Bronchial epithelial cell (primary cell): ENCODE data around the gene STAM. TPM values are rescaled to one million over a fixed set of nuclear protein-coding genes. Genes with fewer than 3 reads are reported as not detected.

Source experiments
- DNase-seq: peaks from one replicate; pipeline ENCODE4 v3.0.0-alpha.2; 2010; ENCODE audit warnings: low read depth
- FAIRE-seq: peaks from 2 replicates; lab custom pipeline; 2011; peaks lifted over from hg19 to GRCh38; lab: Jason Lieb, UNC
- H3K27me3 ChIP-seq: 2 replicates; pipeline ENCODE4 v1.5.1; 2011; ENCODE audit warnings: low read length; ENCODE audit not compliant: control insufficient read depth, insufficient read depth
- H3K36me3 ChIP-seq: 2 replicates; pipeline ENCODE4 v1.5.1; 2011; ENCODE audit warnings: low read length; ENCODE audit not compliant: control insufficient read depth, insufficient read depth
- H3K4me3 ChIP-seq: 2 replicates; pipeline ENCODE4 v1.5.1; 2011; ENCODE audit warnings: mild to moderate bottlenecking, low read depth, low read length, control low read depth
- total RNA-seq: library from RNA; depleted of rRNA; stranded (reverse); fragments of >200 nt; gene quantifications from 2 replicates; pipeline ENCODE4 v1.2.1, GENCODE V29; 2014
- TF ChIP-seq, protein P1 (sequence below): IDR thresholded peaks from 2 replicates; pipeline ENCODE4 v1.5.1; 2011; ENCODE audit warnings: mild to moderate bottlenecking, moderate library complexity, low read length, control low read depth, inconsistent platforms; ENCODE audit not compliant: insufficient read depth, severe bottlenecking

STAM gene
- total RNA-seq, 1 donor from 2014 or later = 21.9 TPM

DNA sequence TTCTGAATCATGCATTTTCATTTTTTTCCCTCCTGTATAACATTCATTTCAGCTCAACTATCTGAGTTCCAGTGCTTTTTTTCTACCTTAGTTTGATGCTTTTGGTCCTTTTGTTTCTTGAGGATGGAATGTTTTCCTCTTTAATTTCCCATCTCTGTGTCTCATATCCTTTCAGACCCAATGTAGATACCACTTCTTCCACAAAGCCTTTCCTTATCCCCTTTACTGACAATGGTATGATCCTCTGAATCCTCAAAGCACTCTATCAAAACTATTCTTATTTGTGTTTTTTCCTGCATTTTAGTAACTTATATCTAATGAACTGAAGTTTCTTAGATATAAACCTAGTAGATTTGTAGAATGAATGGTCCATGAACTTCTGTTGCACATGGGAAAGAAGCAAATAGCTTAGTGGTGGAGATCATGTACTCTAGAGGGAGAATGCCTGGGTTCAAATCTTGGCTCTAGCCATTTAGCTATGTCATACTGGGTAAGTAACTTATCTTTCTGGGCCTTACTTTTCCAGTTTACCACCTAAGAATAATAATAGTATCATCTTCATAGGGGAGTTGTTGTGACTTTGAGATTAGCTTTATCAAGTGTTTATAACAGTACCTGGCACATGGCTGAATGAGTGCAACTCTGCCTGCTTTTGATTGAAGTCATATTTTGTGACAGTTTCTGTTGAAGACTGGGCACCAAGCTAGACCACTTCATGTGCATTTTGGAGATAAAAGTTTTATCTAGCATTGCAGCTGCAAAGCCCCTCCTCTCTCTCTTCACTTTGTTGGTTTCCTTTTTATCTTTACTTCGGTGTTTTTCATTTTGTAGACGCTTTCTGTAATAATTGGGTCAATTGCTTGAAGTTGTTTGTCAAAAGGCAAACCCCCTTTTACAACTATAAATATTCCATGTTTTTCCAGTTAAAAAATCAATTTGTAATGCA lies 18.5 kb downstream of the STAM start:
- DNase-seq = no peak
- no peaks in the 10 kb centered on the region for H3K27me3 ChIP-seq
- TF ChIP-seq, protein P1, sequence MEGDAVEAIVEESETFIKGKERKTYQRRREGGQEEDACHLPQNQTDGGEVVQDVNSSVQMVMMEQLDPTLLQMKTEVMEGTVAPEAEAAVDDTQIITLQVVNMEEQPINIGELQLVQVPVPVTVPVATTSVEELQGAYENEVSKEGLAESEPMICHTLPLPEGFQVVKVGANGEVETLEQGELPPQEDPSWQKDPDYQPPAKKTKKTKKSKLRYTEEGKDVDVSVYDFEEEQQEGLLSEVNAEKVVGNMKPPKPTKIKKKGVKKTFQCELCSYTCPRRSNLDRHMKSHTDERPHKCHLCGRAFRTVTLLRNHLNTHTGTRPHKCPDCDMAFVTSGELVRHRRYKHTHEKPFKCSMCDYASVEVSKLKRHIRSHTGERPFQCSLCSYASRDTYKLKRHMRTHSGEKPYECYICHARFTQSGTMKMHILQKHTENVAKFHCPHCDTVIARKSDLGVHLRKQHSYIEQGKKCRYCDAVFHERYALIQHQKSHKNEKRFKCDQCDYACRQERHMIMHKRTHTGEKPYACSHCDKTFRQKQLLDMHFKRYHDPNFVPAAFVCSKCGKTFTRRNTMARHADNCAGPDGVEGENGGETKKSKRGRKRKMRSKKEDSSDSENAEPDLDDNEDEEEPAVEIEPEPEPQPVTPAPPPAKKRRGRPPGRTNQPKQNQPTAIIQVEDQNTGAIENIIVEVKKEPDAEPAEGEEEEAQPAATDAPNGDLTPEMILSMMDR = no peak
- H3K4me3 ChIP-seq = no peak overlapping the region
- FAIRE-seq = no peak
- no peaks in the 10 kb centered on the region for H3K36me3 ChIP-seq

DNA sequence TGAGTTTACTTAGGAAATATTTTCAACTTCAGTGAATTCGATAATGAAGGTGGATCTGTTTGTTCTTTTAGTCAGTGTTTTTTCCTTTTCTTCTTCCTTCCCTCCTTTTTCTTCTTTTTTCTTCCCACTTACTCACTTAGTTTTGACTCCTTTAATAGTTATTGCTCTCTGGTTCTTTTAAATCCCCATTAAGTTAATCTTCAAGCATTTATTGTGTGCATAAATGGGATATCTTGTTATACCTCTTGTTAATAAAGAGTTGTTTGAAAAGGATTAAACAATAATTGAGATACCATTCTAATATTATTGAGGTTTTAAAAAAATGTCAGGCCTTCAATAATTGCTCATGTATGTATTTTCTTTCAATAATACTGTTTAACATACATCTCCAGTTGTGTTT lies 19.5 kb downstream of the STAM start:
- no peak for FAIRE-seq
- TF ChIP-seq, protein P1 = no peak
- no peaks in the 10 kb centered on the region for H3K36me3 ChIP-seq
- H3K4me3 ChIP-seq = no peak overlapping the region
- H3K27me3 ChIP-seq = no peaks in the 10 kb centered on the region
- no peak for DNase-seq

DNA sequence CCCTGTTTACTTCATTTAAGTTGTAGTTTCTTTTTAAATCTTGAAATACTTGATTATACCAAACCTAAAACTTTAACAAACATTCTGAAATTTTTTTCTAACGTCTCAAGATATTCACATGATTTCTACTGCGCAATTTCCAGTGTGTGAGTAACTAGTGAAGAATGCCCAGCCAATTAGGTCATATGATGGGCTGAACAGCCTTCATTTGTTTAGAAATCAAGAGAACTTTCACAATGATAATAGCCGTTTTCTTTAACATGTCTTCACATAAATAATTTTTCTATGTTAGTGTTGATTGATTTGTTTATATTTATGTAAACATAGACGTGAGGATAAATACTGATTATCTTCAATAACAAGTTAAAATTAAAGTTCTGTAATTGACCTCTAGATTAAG lies 21.8 kb downstream of the STAM start:
- H3K27me3 ChIP-seq = no peaks in the 10 kb centered on the region
- no peak for FAIRE-seq
- DNase-seq = peak; percentile 92
- TF ChIP-seq, protein P1 = no peak
- H3K36me3 ChIP-seq = no peaks in the 10 kb centered on the region
- H3K4me3 ChIP-seq = no peak overlapping the region

DNA sequence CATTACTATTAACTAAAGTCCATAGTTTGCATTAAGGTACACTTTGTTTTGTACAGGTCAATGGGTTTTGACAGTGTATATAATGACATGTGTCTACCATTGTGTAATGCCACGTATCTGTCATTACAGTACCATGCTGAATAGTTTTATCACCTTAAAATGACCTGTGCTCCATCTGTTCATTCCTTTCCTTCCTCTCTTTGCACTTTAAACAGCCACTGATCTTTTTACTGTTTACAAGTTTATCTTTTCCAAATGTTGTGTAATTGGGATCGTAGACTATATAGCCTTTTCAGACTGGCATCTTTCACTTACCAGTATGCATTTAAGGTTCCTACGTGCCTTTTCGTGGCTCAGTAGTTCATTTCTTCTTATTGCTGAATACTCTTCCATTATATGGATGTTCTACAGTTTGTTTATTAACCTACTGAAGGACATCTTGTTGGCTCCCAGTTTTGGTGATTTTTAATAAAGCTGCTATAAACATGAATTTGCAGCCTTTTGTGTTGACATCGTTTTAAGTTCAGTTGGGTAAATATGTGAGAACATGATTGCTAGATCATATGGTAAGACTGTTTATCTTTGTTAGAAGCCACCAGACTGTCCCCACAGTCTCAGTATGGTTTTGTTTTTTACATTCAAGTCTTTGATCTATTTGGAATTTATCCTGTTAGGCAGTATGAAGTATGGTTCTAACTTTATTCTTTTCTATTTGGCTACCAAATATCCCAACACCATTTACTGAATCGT lies 24.7 kb downstream of the STAM start:
- FAIRE-seq = no peak
- TF ChIP-seq, protein P1 = no peak

DNA sequence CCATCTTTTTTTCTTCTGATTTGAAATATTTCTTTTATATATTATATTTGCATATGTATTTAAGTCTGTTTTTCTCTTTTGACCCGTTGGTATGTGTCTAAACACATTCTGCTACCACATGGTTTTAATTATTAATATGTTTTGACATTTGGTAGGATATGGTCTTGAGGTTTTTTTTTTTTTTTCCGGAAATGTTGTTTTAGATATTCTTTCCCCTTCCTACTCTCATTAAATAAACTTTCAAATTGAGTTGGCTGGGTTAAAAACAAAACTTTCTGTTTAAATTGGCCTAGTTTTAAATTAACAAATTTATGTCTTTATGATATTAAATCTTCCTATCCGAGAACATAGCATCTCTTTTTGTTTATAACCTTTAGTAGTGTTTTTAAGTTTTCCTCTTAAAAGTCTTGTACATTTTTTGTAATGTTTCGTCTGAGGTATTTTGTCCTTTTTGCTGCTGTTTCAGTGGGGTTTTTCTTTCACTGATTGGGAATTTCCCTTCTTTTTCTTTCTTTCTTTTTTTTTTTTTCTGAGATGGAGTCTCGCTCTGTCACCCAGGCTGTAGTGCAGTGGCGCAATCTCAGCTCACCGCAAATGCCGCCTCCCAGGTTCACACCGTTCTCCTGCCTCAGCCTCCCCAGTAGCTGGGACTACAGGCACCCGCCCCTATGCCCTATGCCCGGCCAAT lies 25.4 kb downstream of the STAM start:
- DNase-seq (no peak), FAIRE-seq (no peak)
- H3K4me3 ChIP-seq = no peak overlapping the region
- H3K36me3 ChIP-seq = no peaks in the 10 kb centered on the region
- TF ChIP-seq, protein P1 = no peak
- H3K27me3 ChIP-seq = no peaks in the 10 kb centered on the region

More for the DNA sequence above, 24.7 kb downstream of the STAM start:
- DNase-seq = no peak
- Histone ChIP-seq H3K27me3 (no peaks in the 10 kb centered on the region), H3K36me3 (no peaks in the 10 kb centered on the region), H3K4me3 (no peak overlapping the region)
